ENCODE data around the gene ID1.

DNA sequence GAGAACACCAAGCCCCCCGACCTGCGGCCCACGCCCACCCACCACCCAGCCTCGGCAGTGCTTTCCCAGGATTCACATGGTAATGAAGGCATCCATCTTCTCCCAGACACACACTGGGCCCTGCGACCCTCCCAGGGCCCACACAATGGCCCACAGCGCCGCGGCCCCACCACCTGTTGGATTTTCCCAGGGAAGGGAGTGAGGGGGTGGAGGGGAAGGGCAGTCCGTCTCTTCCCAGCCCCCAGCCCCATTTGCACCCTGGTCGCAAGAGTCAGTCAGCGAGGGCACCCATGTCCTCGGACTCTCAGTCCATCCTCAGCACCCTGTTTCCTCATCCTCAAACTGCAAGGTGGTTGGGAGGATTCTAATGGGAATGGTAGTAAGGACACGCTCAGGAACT, 23.7 kb upstream of the ID1 start:
- TF ChIP-seq FOXP2 (optimal IDR thresholded peaks at IDR 0.05; ENCODE audit: control extremely low read depth, extremely low read length, insufficient read depth) = no peak
- TF ChIP-seq EZH2 (IDR thresholded peaks at IDR 0.05) = no peak
